Sigmoid colon (tissue), 7 donors: Measurements from ENCODE around the gene TMEM198. TPM values are rescaled to one million over a fixed set of nuclear protein-coding genes. Genes with fewer than 3 reads are reported as not detected.
A peak's percentile ranks its signal among the peaks of the same experiment; 100 is the strongest.

ENCODE experiments used
- DNase-seq: peaks from one replicate; pipeline ENCODE4 v3.0.0-alpha.2; 2019
- H3K27ac ChIP-seq, 4 donors: fragments of 200-600 bp; sonication (generic); one replicate each; pipeline ENCODE4 v1.5.1; 2016 to 2019; ENCODE audit warnings: mild to moderate bottlenecking in 1 of 4
- H3K27me3 ChIP-seq, 3 donors: fragments of 200-600 bp; sonication (generic); one replicate each; pipeline ENCODE4 v1.5.1; 2019; ENCODE audit warnings: mild to moderate bottlenecking in 1 of 3
- H3K36me3 ChIP-seq, 4 donors: fragments of 200-600 bp; sonication (generic); one replicate each; pipeline ENCODE4 v1.5.1; 2016 to 2019
- H3K4me1 ChIP-seq, 4 donors: fragments of 200-600 bp; sonication (generic); one replicate each; pipeline ENCODE4 v1.5.1; 2017 to 2019
- H3K4me3 ChIP-seq, 4 donors: fragments of 200-600 bp; sonication (generic); one replicate each; pipeline ENCODE4 v1.5.1; 2017 to 2019; ENCODE audit warnings: mild to moderate bottlenecking in 2 of 4, moderate library complexity in 1 of 4
- H3K9me3 ChIP-seq, 4 donors: fragments of 200-600 bp in 3 of 4; sonication (generic) in 3 of 4; one replicate each; pipeline versions ENCODE4 v1.5.1 to v1.6.1; 2013 to 2019
- EP300 ChIP-seq, 4 donors: sonication (generic); formaldehyde crosslinking; IDR thresholded peaks; one replicate each; pipeline ENCODE4 v1.6.1; 2017; ENCODE audit warnings: antibody characterized with exemption in 4 of 4
- POLR2A ChIP-seq, 2 donors: fragments of 450-650 bp; IDR thresholded peaks; one replicate each; pipeline ENCODE4 v1.6.1; 2016; ENCODE audit warnings: antibody characterized with exemption in 2 of 2, mild to moderate bottlenecking in 2 of 2, moderate library complexity in 2 of 2
- POLR2AphosphoS5 ChIP-seq, 4 donors: sonication (generic); formaldehyde crosslinking; IDR thresholded peaks; one replicate each; pipeline ENCODE4 v1.6.1; 2017; ENCODE audit warnings: antibody characterized with exemption in 4 of 4
- WGBS, 2 donors: extraction: QIAGEN DNeasy Blood & Tissue Kit; methylation state at CpG; one replicate each; pipeline ENCODE4 v1.1.7; 2013; 5-methylcytosine and 5-hydroxymethylcytosine counted together
- intact Hi-C: fragments of 100-400 bp; cut with DNase I; formaldehyde crosslinking; loops from one replicate; pipeline ENCODE4 v1.15.1; 2023
- polyA plus RNA-seq, 3 donors: library from polyadenylated mRNA; stranded (reverse); fragments of 200-250 nt; gene quantifications; one replicate each; pipeline ENCODE4 v1.2.3, GENCODE V29; 2013
- total RNA-seq, 4 donors: library from RNA; depleted of rRNA; stranded (reverse); fragments of >200 nt; gene quantifications; one replicate each; pipeline ENCODE4 v1.1.0, GENCODE V29; 2016
- TF ChIP-seq, protein P1 (sequence below), 4 experiments: fragments of 450-650 bp in 3 of 4; fragments of 200-600 bp in 1 of 4; IDR thresholded peaks; one replicate each; pipeline ENCODE4 v1.5.1; 2016 to 2019; ENCODE audit warnings: antibody characterized with exemption in 4 of 4, mild to moderate bottlenecking in 3 of 4, moderate library complexity in 2 of 4
- donor health status: healthy with polysubstance abuse.
- donor health status: Bipolar disorder and iron deficiency.
- donor health status: healthy.

Gene TMEM198
- total and polyA plus RNA-seq, 7 donors, result 0.71 to 3.9 (median 1.6) TPM; not detected in 1

DNA sequence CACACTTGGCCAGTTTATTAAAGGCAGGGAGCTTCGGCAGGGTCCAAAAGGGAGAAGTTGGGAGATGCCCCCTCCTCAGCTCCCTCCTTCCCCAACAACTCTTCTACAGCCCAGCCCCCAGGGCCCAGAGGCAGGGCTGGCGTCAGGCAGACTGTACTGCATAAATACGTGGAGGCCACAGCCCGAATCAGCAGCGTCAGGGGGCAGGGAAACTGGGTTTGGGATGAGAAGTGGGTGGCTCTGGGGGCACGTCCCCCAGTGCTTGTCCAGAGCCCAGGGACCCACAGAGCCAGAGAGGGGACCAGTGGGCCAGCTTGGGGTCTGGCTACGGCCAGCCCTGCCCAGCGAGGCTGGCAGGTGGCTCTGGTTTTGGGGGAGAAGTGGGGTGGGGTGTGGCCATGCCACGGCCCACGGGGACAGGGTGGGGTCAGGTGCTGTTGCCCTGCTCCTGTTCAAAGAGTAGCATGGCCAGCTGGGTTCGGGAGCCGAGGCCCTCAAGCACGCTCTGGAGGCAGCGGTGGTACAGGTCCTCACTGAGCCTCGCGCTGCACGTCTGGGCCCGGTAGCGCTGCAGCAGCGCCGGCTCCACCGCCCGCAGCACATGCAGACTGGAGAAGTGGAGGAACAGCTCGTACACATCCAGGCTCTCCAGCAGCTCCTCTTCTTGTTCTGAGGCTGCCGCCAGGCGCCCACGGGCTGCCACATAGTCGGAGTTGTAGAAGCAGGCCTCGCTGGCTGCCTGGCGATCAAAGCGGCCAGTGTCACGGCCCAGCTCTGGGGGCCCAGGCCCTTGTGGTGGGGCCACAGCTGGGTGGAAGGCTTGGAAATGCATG is 4.7 kb upstream of the TMEM198 start:
- TF ChIP-seq POLR2A (IDR thresholded peaks at IDR 0.05) (no peak), POLR2AphosphoS5 (IDR thresholded peaks at IDR 0.05) (no peak), EP300 (IDR thresholded peaks at IDR 0.05) (no peak)
- TF ChIP-seq, protein P1, sequence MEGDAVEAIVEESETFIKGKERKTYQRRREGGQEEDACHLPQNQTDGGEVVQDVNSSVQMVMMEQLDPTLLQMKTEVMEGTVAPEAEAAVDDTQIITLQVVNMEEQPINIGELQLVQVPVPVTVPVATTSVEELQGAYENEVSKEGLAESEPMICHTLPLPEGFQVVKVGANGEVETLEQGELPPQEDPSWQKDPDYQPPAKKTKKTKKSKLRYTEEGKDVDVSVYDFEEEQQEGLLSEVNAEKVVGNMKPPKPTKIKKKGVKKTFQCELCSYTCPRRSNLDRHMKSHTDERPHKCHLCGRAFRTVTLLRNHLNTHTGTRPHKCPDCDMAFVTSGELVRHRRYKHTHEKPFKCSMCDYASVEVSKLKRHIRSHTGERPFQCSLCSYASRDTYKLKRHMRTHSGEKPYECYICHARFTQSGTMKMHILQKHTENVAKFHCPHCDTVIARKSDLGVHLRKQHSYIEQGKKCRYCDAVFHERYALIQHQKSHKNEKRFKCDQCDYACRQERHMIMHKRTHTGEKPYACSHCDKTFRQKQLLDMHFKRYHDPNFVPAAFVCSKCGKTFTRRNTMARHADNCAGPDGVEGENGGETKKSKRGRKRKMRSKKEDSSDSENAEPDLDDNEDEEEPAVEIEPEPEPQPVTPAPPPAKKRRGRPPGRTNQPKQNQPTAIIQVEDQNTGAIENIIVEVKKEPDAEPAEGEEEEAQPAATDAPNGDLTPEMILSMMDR (IDR thresholded peaks at IDR 0.05), result no peak
- H3K27ac ChIP-seq, result no peak overlapping the region
- intact Hi-C loops, result no loop called here
- H3K36me3 ChIP-seq, result peaks cover 6 to 30% (median 15%) of the 10 kb centered on the region in 4 donors
- no peak for DNase-seq
- H3K4me1 ChIP-seq, result peaks cover 0 to 35% (median 25%) of the 10 kb centered on the region in 4 donors
- H3K27me3 ChIP-seq, result no peaks in the 10 kb centered on the region
- no peak overlapping the region for H3K4me3 ChIP-seq
- no peaks in the 10 kb centered on the region for H3K9me3 ChIP-seq
- 90 to 91% methylated on average over 32 of the region's 32 CpGs for WGBS, 2 donors

DNA sequence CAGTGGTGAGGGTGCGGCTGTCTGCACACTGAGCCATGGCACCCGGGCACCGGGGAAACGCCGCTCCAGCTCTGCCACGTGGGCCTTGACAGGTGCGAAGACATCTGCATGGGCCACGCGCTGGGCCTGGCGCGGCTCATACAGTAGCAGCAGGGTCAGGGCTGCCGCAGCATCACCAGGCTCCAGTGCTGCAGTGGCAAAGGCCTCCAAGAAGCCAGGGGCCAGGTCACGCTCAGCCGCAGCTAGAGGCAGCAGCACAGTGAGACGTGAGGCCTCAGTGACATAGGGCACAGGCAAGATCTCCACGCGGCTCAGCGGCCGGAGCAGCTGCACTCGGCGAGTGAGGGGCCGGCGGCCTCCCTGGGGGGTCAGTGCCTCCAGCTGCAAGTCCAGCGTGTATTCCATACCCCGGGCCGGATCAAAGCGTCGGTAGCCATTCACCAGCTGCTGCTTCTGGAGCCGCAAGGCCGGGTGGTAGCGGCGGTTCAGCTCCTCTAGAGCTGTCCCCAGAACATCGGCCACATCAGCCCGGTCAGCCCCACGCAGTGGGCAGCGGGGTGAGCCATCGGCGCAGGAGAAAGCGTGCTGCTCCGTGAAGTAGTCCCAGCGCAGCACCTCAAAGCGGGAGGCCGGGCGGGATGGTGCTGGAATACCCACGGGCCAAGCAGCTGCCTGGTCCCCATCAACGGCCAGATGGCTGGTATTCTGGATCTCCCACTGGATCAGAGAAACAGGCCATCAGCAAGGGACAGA is 3.7 kb upstream of the TMEM198 start:
- DNase-seq, result no peak
- H3K4me3 ChIP-seq, result no peak overlapping the region
- no peak overlapping the region for H3K27ac ChIP-seq
- 95 to 96% methylated on average over 46 of the region's 46 CpGs for WGBS, 2 donors
- TF ChIP-seq EP300 (IDR thresholded peaks at IDR 0.05) (no peak), POLR2AphosphoS5 (IDR thresholded peaks at IDR 0.05) (no peak), POLR2A (IDR thresholded peaks at IDR 0.05) (no peak)
- TF ChIP-seq, protein P1 (IDR thresholded peaks at IDR 0.05), result no peak
- no peaks in the 10 kb centered on the region for H3K9me3 ChIP-seq
- intact Hi-C loops, result loop anchor here (2.0 to 10.0 kb wide), 2 partner anchors 103 to 245 kb away; no protein-coding TSS in a partner anchor
- H3K36me3 ChIP-seq, result peaks cover 6 to 30% (median 15%) of the 10 kb centered on the region in 4 donors
- H3K27me3 ChIP-seq, result no peaks in the 10 kb centered on the region
- peaks cover 0 to 41% (median 31%) of the 10 kb centered on the region in 4 donors for H3K4me1 ChIP-seq

DNA sequence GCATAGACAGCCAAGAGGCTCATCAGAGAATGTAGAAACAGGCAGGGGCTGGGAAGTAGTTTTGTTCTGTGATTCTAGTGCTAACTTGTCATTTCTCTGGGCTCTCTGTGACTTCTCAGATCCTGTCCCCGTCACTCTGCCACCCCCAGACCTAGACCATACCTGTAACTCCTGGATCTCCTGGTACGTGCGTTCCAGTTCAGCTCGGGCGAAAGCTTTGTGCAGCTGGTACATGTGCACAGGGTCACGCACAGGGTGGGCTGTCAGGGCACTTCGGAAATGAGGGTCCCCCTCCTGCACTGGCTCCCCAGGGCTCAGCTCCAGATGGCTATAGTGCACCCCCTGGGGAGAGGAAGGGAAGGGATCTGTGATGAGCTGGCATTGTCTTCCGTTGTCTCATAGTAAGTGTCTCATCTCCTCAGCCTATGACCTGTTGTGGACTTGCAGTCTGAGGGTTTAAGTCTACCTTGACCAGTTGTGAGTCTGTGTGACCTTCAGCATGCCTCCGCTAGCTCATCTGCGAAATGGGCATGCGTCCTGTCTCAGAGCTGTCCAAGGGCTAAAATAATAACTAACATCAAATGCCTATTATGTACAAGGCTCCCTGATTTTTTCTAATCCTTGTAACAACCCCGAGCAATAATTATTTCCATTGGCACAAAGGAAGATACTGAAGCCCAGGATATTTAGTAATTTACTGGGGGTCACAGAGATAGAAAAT is 2.9 kb upstream of the TMEM198 start:
- Histone ChIP-seq H3K9me3 (no peaks in the 10 kb centered on the region), H3K36me3 (peaks cover 6 to 30% (median 15%) of the 10 kb centered on the region in 4 donors), H3K27ac (no peak overlapping the region), H3K27me3 (no peaks in the 10 kb centered on the region), H3K4me3 (no peak overlapping the region), H3K4me1 (peaks cover 0 to 41% (median 31%) of the 10 kb centered on the region in 4 donors)
- 90 to 92% methylated on average over 12 of the region's 12 CpGs for WGBS, 2 donors
- no peak for TF ChIP-seq EP300 (IDR thresholded peaks at IDR 0.05)
- TF ChIP-seq POLR2AphosphoS5 (IDR thresholded peaks at IDR 0.05), result no peak
- TF ChIP-seq, protein P1 (IDR thresholded peaks at IDR 0.05), result no peak
- TF ChIP-seq POLR2A (IDR thresholded peaks at IDR 0.05), result no peak
- no peak for DNase-seq
- intact Hi-C loops, result loop anchor here (2.0 to 10.0 kb wide), 2 partner anchors 102 to 246 kb away; no protein-coding TSS in a partner anchor

DNA sequence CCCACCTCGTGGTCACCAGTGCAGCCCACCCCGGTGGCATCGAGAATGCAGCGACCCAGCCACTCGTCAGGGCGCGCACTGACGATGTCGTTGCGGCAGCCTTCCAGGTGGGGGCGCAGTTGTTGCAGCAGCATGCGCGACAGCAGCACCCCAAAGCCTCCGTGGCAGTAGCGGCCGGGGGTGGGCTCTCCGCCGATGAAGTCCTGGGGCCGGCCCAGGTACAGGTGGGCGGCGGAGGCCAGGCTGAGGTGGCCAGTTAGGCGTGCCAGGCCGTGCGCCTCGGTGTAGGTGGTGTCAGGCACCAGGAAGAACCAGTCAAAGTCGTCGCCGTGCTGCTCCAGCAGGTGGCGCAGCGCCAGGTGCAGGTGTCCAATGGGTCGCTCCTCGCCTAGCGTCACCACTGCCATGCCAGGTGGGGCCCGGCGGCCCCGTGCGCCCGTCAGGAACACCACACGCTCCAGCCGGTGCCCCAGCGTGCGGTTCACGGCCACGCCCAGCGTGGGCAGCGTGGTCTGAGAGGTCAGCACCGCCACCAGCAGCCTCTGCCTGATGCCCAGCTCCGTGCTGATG is 2.1 kb upstream of the TMEM198 start:
- peak; percentile 83 for DNase-seq
- Histone ChIP-seq H3K27ac (peak overlapping the region in 2 of 4 donors; percentile 92 to 97), H3K36me3 (peaks cover 6 to 30% (median 15%) of the 10 kb centered on the region in 4 donors), H3K27me3 (no peaks in the 10 kb centered on the region), H3K4me3 (peak overlapping the region in 3 of 4 donors; percentile 2 to 26 (median 9)), H3K9me3 (no peaks in the 10 kb centered on the region), H3K4me1 (peaks cover 0 to 41% (median 31%) of the 10 kb centered on the region in 4 donors)
- WGBS, 2 donors, result 6 to 8% methylated on average over 48 of the region's 48 CpGs
- TF ChIP-seq, protein P1 (IDR thresholded peaks at IDR 0.05), result peak; percentile 87 to 96 (median 90)
- TF ChIP-seq POLR2AphosphoS5 (IDR thresholded peaks at IDR 0.05), result no peak
- intact Hi-C loops, result loop anchor here (2.0 to 10.0 kb wide), 4 partner anchors 101 to 247 kb away; no protein-coding TSS in a partner anchor
